SU-DHL-6 (cell line): ENCODE measurements around the gene SRSF9.

Source experiments
- H2AFZ ChIP-seq: fragments of 200-600 bp; sonication (generic); 2 replicates; pipeline ENCODE4 v1.6.1; 2014; ENCODE audit warnings: low read depth, mild to moderate bottlenecking, moderate library complexity, mixed read lengths, antibody characterized with exemption, low read length; ENCODE audit not compliant: severe bottlenecking
- H3F3A ChIP-seq: fragments of 200-600 bp; shearing (Covaris generic); 2 replicates; pipeline ENCODE4 v1.6.0; 2016; ENCODE audit warnings: antibody characterized with exemption, mild to moderate bottlenecking; ENCODE audit not compliant: insufficient read depth
- H3K27ac ChIP-seq: fragments of 200-600 bp; sonication (generic); 2 replicates; pipeline ENCODE4 v1.5.1; 2016; ENCODE audit warnings: low read depth, mild to moderate bottlenecking, low read length, moderate library complexity, mixed read lengths
- H3K27me3 ChIP-seq: fragments of 200-600 bp; sonication (generic), shearing (Covaris generic); 2 replicates; pipeline ENCODE4 v1.6.0; 2014; ENCODE audit warnings: mild to moderate bottlenecking, low read length
- H3K36me3 ChIP-seq: fragments of 200-600 bp; sonication (generic); 2 replicates; pipeline ENCODE4 v1.6.1; 2014; ENCODE audit warnings: mild to moderate bottlenecking, low read length, mixed read lengths
- H3K4me2 ChIP-seq: fragments of 300-600, 200-600 bp; shearing (Covaris generic), sonication (generic); 2 replicates; pipeline ENCODE4 v1.6.0; 2014; ENCODE audit warnings: low read length, low read depth, mild to moderate bottlenecking; ENCODE audit not compliant: poor library complexity, severe bottlenecking
- H3K4me3 ChIP-seq: fragments of 200-600 bp; sonication (generic); 2 replicates; pipeline ENCODE4 v1.5.1; 2014; ENCODE audit warnings: antibody characterized with exemption, low read length, mild to moderate bottlenecking, mixed read lengths; ENCODE audit not compliant: insufficient read depth, poor library complexity, severe bottlenecking
- H3K79me2 ChIP-seq: fragments of 200-600 bp; sonication (generic); 2 replicates; pipeline ENCODE4 v1.6.1; 2014; ENCODE audit warnings: mild to moderate bottlenecking, low read length, moderate library complexity; ENCODE audit not compliant: insufficient read depth
- H3K9ac ChIP-seq: fragments of 200-600 bp; sonication (generic); 2 replicates; pipeline ENCODE4 v1.7.0; 2014; ENCODE audit warnings: mild to moderate bottlenecking, low read length
- H3K9me2 ChIP-seq: fragments of 200-600 bp; sonication (generic); replicated peaks from 2 replicates; pipeline ENCODE4 v1.6.1; 2014; ENCODE audit warnings: low read length; ENCODE audit not compliant: insufficient read depth
- H3K9me3 ChIP-seq: fragments of 200-600 bp; sonication (generic); 2 replicates; pipeline ENCODE4 v1.6.1; 2014; ENCODE audit warnings: low read length, mixed read lengths; ENCODE audit not compliant: insufficient read depth
- H4K20me1 ChIP-seq: fragments of 200-600 bp; sonication (generic); 2 replicates; pipeline ENCODE4 v1.6.1; 2014; ENCODE audit warnings: low read depth, mild to moderate bottlenecking, antibody characterized with exemption, low read length, moderate library complexity, mixed read lengths
- EZH2phosphoT487 ChIP-seq: fragments of 200-600 bp; sonication (generic), shearing (Covaris generic); conservative IDR thresholded peaks from 2 replicates; pipeline ENCODE4 v1.6.1; 2018; ENCODE audit warnings: mild to moderate bottlenecking, antibody characterized with exemption, low read length, moderate library complexity, mixed read lengths
- TF ChIP-seq, protein P1 (sequence below): fragments of 200-600 bp; sonication (generic); IDR thresholded peaks from one replicate; pipeline ENCODE4 v1.5.1; 2017; ENCODE audit warnings: antibody characterized with exemption, mild to moderate bottlenecking, low read length, moderate library complexity; ENCODE audit not compliant: insufficient read depth, poor library complexity, severe bottlenecking

The SRSF9 gene

DNA sequence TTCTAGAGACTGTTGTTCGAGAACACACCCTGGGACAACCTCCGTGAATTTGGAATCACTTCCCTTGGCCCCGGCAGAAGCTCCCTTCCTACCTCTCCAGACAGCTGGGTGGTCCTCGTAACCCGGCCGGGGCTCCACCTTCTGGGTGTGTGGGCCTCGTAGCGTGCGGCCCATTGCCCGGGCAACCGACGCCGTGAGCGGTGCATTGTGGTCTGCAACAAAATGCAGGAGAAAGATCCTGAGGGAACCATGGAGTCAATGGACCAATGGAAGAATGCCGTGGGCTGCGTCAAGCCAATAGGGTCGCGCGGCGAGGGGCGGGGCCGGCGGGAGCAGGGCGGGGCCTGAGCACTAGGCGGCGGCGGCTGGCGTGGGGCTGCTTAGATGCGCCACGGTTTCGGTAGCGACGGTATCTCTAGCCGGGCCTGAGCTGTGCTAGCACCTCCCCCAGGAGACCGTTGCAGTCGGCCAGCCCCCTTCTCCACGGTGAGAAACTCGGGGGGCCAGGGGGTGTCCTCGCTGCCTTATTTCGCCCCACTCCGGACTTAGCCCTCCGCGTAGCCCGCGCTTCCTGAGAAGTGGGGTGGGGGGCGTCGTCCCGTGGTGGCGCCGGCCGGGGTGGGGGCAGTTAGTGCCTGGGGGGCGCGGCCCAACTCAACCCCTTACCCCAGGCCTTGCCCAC lies 26.3 kb upstream of the SRSF9 start, which contains the start of gene DYNLL1:
DYNLL1 (plus strand) TSS at position 383 of the 682 bp plus-strand sequence. CDS start 309 bp downstream, outside the sequence.
- H3F3A ChIP-seq = peaks cover 25% of the 10 kb centered on the region
- TF ChIP-seq, protein P1, sequence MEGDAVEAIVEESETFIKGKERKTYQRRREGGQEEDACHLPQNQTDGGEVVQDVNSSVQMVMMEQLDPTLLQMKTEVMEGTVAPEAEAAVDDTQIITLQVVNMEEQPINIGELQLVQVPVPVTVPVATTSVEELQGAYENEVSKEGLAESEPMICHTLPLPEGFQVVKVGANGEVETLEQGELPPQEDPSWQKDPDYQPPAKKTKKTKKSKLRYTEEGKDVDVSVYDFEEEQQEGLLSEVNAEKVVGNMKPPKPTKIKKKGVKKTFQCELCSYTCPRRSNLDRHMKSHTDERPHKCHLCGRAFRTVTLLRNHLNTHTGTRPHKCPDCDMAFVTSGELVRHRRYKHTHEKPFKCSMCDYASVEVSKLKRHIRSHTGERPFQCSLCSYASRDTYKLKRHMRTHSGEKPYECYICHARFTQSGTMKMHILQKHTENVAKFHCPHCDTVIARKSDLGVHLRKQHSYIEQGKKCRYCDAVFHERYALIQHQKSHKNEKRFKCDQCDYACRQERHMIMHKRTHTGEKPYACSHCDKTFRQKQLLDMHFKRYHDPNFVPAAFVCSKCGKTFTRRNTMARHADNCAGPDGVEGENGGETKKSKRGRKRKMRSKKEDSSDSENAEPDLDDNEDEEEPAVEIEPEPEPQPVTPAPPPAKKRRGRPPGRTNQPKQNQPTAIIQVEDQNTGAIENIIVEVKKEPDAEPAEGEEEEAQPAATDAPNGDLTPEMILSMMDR = no peak
- no peak for TF ChIP-seq EZH2phosphoT487
- peak within 1 kb of the TSS; percentile 74 for H3K27ac ChIP-seq
- H3K36me3 ChIP-seq = peaks cover 10% of the 10 kb centered on the region
- peak within 1 kb of the TSS; percentile 52 for H2AFZ ChIP-seq
- H3K9me2 ChIP-seq = no peaks in the 10 kb centered on the region
- H4K20me1 ChIP-seq = peaks cover 8% of the 10 kb centered on the region; the same call in 1 of the 2 replicates
- H3K4me3 ChIP-seq = peak within 1 kb of the TSS; percentile 79
- peaks cover 22% of the 10 kb centered on the region for H3K79me2 ChIP-seq
- peak within 1 kb of the TSS; percentile 95 for H3K4me2 ChIP-seq
- peak within 1 kb of the TSS; percentile 93 for H3K9ac ChIP-seq
- no peaks in the 10 kb centered on the region for H3K9me3 ChIP-seq
- no peaks in the 10 kb centered on the region for H3K27me3 ChIP-seq

DNA sequence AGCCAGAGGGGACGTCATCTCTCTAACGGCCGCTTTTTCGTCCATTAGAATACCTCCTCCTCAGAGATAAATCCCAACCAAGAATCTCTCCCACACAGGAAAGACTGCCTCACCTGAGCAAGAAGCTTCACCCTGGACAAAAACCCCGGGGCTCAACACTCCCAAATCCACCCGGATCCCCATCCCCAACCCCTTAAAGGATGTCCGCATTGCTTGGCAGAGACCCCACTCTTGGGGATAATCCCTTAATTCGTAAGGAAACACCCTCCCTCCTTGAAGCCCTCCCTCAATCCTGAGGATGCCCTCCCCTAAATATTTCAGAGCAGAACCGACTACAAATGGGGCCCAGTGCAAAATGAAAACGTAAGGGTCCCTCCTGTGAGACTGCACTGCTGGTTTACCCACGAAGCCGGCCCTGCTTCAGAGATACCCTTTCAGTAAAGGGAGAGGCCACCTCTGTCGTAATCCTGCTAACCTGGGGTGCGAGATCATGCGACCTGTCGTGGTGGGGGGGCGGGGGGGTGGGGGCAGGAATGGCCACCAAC lies 25.7 kb upstream of the SRSF9 start:
- Histone ChIP-seq H3K9me2 (no peaks in the 10 kb centered on the region), H3K9me3 (no peaks in the 10 kb centered on the region), H3K4me3 (peak overlapping the region; percentile 79), H3K36me3 (peaks cover 10% of the 10 kb centered on the region), H3K27me3 (no peaks in the 10 kb centered on the region), H3K9ac (peak overlapping the region; percentile 93), H3F3A (peaks cover 25% of the 10 kb centered on the region), H4K20me1 (peaks cover 8% of the 10 kb centered on the region; the same call in 1 of the 2 replicates), H3K27ac (no peak overlapping the region), H3K79me2 (peaks cover 22% of the 10 kb centered on the region), H2AFZ (peak overlapping the region; percentile 52), H3K4me2 (peak overlapping the region; percentile 95)
- TF ChIP-seq, protein P1 = no peak
- TF ChIP-seq EZH2phosphoT487 = no peak

DNA sequence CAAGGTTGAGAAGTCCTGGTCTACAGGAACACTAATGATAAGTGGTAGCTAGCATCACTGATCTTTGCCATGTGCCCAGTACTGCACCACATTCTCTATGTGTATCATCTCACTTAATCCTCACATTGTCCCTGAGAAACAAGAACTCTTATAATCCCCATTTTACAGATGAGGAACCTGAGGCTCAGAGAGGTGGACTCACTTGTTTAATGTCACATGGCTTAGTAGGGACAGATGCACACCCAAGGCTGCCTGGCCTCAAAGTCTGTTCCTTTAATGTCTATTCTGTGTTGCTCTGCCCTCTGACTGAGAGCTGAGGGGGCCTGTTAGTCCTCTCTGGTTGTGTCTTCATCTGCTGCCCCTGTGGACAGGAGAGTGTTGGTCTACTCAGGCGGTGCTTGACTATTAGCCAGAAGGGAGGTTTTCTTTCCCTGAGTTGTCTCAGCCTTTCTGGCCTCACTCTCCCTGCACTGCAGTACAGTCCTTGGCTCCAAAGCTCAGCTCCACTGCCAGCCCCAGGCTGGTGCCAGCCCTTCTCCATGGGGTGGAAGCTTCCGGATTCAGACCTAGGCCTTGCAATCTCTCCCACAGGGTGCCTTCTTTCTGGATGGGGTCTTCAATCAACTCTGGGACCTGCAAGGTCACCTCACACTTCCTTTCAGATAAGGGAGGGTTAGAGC lies 21.4 kb upstream of the SRSF9 start:
- Histone ChIP-seq H3F3A (no peaks in the 10 kb centered on the region), H3K79me2 (peaks cover under 1% of the 10 kb centered on the region; the same call in 1 of the 2 replicates), H3K4me3 (no peak overlapping the region)

More for the DNA sequence above, 21.4 kb upstream of the SRSF9 start:
- no peaks in the 10 kb centered on the region for H3K9me2 ChIP-seq
- H3K27ac ChIP-seq = no peak overlapping the region
- TF ChIP-seq, protein P1 = no peak
- no peak for TF ChIP-seq EZH2phosphoT487
- H4K20me1 ChIP-seq = no peaks in the 10 kb centered on the region
- no peaks in the 10 kb centered on the region for H3K36me3 ChIP-seq
- no peaks in the 10 kb centered on the region for H3K27me3 ChIP-seq
- H2AFZ ChIP-seq = no peak overlapping the region
- H3K9ac ChIP-seq = no peak overlapping the region
- H3K4me2 ChIP-seq = no peak overlapping the region
- no peaks in the 10 kb centered on the region for H3K9me3 ChIP-seq
